Skeletal muscle cell (primary cell): ENCODE results near the gene SENP3.
"Not testable (repeated sequence)": the region's sequence is repeated elsewhere in the genome, so short reads cannot be mapped to it uniquely, and the experiment has no call there.

Experiments used
- DNase-seq: peaks from one replicate; pipeline ENCODE4 v3.0.0-alpha.2; 2010; ENCODE audit warnings: low read depth
- H3K4me3 ChIP-seq: 2 replicates; pipeline ENCODE4 v1.5.1; 2011; ENCODE audit warnings: low read depth, mild to moderate bottlenecking, control low read depth, low read length, moderate library complexity

The SENP3 gene

DNA sequence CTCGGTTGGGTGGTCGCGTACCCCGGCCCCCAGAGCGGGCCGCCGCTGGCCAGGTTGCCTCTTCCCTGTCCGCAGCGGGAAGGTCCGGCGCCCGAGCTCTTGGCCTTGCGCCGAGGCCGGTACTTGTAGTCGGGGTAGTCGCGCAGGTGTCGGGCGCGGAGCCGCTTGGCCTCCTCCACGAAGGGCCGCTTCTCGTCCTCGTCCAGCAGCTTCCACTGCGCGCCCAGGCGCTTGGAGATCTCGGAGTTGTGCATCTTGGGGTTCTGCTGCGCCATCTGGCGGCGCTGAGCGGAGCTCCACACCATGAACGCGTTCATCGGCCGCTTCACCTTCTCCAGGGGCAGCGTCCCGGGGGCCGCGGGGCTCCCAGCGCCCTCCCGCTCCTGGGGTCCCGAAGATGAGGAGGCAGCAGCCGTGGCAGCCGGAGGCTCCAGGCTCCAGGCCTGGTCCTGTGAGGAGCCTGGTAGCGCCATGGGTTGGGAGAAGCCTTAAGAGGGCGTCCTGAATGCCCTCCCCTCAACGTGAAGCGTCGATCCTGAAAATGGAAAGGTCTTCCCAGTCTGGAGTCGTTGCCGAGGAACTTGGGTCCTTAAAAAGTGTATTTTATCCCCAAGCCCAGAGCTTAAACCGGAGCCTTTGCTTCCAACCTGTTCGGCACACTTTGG is 27.6 kb downstream of the SENP3 start:
- no peak for DNase-seq

DNA sequence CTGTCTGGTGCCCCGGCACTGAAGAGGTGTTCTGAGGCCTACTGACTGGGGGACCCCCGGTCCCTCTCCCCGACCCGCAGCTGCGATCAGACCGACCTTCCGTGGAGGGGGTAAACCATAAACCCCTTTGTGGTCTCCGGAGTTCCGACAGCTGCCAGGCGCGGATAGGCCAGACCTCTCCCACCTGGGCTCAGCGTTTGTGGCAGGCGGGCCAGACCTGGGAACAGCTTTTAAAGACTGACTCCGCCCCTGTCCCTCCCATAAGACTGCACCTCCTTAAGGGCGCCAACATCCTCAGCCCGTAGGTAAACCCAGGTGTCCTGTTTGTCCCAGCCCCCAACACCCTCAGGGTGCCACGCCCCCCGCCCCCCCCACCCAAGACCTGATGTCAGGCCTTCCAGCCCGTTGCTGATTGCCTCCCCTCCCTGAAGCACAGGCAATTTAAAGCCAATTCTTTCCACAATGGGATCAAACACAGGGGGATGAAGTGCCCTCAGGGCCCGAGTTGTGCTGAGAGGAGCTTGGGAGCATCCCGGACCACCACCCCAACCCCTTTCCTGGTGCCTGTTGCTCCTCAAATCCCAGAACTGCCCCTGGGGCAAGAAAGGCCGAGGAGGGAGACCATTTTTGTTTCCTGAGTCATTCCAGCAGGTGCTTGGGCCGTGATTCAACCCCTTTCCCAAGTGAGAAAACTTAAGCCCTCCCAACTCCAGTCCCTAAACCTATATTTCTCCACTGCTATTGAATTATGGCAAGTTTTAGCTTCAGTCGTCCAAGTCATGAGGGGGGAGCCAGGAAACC is 28.4 kb downstream of the SENP3 start, which contains the start of gene SOX15:
Gene SOX15 (minus strand): TSS at position 204 of the 801 bp plus-strand sequence. CDS start 418 bp downstream, outside the sequence.
- DNase-seq = no peak
- H3K4me3 ChIP-seq = peak within 1 kb of the TSS; percentile 26

More for the DNA sequence above, 27.6 kb downstream of the SENP3 start:
- peak overlapping the region; percentile 26 for H3K4me3 ChIP-seq

DNA sequence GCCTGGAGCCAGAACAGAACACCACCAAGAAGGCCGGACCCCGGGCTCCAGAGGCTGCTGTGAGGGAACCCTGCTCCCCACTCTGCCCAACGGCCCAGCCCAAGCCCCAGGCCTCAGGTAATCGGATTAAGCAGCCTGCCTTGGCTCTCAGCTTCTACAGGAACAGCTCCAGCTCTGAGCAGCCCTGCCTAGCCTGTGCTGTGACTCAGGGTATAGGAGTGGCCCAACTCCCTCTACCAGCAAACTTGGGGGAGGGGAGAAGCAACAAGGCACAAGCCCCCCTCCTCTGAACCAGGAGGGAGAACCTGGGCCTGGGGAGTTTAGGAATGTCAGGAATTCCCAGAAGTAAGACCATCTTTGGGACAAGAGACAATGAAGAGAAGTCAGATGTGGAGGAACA is 29.0 kb downstream of the SENP3 start:
- DNase-seq = no peak

GRCh38 chr17:7591596-7591995 is 29.9 kb downstream of the SENP3 start:
- no peak overlapping the region for H3K4me3 ChIP-seq
- no peak for DNase-seq

More for the DNA sequence above, 29.0 kb downstream of the SENP3 start:
- no peak overlapping the region for H3K4me3 ChIP-seq

DNA sequence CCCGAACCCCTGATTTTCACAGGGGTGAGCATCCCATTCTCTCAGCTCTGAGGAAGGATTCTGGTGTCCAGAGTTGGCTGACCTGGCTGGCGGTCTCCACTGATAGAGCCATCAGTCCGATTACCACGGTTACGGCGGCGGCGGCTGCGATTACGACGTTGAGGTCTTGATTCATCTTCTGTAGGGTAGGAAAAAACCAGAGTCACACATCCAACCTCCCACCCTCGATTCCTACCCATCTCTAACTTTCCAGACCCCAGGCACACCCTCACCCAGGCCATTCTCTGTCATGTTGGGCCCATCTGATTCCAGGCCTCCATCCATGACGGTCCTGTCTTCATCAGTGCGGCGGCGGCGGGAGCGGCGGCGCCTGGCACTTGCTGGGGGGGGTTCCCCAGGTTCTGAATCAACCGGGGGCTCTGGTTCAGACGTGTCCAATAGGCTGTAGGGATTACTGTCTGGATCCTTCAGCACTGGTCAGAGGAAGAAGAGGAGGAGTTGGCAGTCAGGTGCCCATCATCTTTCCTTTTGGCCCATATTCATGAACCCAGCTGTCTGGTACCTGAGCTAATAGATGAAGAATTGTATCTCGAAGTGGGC is 30.8 kb downstream of the SENP3 start:
- DNase-seq = no peak
- H3K4me3 ChIP-seq = no peak overlapping the region

DNA sequence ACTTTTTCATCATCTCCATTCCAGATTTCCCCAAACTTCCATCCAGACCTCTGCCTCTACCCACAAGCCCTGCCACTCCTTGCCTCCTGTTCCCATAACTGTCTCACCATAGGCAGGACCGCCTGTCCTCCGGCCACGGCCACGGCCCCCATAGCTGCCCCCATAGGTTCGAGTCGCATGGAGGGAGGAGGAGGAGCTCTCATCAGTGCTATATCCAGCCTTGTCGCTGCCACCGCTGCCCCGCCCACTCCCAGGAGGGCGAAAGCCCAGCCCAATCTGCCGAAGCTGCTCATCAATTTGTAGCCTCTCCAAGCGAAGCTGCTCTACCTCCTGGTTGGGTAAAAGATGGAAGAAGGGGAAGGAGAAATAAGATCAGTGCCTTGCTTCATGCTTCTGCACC is 31.6 kb downstream of the SENP3 start:
- DNase-seq = no peak
- no peak overlapping the region for H3K4me3 ChIP-seq

- H3K4me3 ChIP-seq, DNase-seq: not testable (repeated sequence)
Measured at GRCh38 chr17:7597561-7597960, 35.8 kb downstream of the SENP3 start.

GRCh38 chr17:7606280-7606679 is 44.6 kb downstream of the SENP3 start:
- DNase-seq = no peak
- no peak overlapping the region for H3K4me3 ChIP-seq

- H3K4me3 ChIP-seq = no peak overlapping the region
- no peak for DNase-seq
Measured at GRCh38 chr17:7610641-7611040, 48.9 kb downstream of the SENP3 start.

- no peak overlapping the region for H3K4me3 ChIP-seq
- DNase-seq = no peak
Measured at GRCh38 chr17:7611635-7612293, 50.0 kb downstream of the SENP3 start.

DNA sequence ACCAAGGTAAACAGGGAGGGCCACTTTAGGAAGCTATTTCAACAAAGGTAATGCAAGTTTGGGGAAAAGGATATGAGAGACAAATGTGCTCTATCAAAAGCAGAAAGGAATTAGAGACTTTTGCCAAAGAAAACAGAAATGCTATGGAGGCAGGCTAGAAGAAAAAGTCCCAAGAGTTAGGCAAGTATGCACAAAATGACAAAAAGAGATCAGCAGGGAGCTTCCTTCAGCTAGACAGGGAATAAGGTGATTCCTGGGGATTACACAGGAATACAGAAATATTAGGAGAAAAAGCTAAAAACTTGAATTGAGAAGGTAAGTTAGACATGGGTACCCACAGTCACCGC is 50.5 kb downstream of the SENP3 start:
- no peak overlapping the region for H3K4me3 ChIP-seq
- DNase-seq = no peak

DNA sequence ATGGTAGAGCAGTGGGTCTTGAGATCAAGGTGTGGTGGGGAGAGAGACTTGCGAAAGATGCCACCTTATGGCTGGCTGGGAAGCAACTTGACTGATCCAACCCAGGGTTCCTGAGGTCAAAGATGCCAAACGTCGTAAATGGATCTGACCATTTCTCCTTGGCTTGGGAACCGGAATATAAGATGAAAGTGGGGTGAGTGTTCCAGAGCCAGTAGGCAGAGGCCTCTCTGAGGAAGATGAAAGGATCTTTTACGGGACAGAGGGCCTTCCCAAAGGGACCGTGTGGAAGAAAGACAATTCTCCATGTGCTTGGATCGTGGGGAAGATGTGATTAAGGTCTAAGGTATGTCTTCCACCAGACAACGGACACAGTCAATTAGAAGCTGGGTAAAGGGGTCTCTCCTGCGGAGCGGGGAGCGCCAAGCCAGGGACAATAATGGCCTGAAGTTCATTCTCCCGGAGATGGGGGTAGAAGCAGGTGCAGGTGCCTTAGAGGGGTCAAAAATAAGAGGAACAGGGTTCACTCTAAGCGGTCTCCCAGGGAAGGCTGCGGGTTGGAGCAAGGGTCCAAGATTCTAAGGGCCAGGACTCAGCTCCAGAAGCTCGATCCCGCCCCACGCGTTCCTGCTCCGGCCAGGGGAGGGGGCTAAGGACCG is 52.2 kb downstream of the SENP3 start:
- no peak for DNase-seq

GRCh38 chr17:7614425-7615264 is 52.9 kb downstream of the SENP3 start, which contains the start of gene FXR2:
FXR2 (minus strand) TSS chr17:7614897; CDS start chr17:7614532, 365 bp downstream.
- DNase-seq = peak; percentile 99
- H3K4me3 ChIP-seq = peak within 1 kb of the TSS; percentile 90

More for the DNA sequence above, 52.2 kb downstream of the SENP3 start:
- peak overlapping the region; percentile 90 for H3K4me3 ChIP-seq

DNA sequence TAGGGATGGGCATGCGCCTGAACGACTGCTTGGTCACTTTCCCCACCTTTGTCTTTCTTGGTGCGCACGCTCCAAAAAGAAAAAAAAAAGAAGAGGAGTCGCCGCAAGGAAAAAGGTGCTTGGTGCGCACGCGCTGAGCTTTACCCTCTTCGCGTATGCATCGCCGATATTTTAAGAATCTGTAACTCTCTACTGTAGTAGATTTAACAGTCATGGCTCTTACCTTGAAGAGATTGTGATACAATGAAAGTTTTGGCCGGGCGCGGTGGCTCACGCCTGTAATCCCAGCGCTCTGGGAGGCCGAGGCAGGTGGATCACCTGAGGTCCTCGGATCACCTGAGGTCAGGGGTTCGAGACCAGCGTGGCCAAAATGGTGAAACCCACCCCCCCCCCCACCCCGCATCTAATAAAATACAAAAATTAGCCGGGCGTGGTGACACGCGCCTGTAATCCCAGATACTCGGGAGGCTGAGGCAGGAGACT is 53.6 kb downstream of the SENP3 start:
- DNase-seq = no peak
- H3K4me3 ChIP-seq = peak overlapping the region; percentile 44

DNA sequence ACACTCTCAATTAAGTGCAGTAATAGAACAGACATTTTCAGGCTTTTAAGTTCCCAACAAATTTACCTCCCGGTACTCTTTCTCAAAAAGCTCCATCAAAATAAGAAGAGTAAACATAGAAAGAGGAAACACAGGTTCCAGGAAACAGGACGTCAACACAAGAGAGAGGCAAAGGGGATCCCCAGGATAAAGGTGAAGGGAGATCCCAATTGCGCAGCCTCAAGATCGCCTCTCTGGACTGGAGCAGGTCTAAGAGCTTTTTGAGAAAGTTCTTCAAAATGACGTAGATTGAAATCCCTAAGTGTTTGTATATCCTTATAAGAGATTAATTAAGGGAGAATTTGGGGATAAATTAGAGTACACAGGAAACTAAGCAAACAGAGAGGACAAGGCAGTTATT is 56.9 kb downstream of the SENP3 start:
- no peak for DNase-seq
- no peak overlapping the region for H3K4me3 ChIP-seq

DNA sequence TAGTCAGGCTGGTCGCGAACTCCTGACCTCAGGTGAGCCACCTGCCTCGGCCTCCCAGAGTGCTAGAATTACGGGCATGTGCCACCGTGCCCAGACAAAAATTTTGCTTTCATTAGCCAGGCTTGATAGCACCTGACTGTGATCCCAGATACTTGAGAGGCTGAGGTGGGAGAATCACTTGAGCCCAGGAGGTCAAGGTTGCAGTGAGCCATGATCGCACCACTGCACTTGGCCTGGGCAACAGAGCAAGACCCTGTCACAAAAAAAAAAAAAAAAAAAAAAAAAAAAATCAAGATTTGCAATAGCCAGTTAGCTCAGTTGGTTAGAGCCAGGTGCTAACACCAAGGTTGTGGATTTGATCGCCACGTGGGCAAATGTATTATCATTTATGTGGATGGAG is 59.1 kb downstream of the SENP3 start:
- no peak overlapping the region for H3K4me3 ChIP-seq
- no peak for DNase-seq
